ENCODE results near the gene TNNI3K.
"Not testable (repeated sequence)": the region's sequence is repeated elsewhere in the genome, so short reads cannot be mapped to it uniquely, and the experiment has no call there.

The TNNI3K gene, protein sequence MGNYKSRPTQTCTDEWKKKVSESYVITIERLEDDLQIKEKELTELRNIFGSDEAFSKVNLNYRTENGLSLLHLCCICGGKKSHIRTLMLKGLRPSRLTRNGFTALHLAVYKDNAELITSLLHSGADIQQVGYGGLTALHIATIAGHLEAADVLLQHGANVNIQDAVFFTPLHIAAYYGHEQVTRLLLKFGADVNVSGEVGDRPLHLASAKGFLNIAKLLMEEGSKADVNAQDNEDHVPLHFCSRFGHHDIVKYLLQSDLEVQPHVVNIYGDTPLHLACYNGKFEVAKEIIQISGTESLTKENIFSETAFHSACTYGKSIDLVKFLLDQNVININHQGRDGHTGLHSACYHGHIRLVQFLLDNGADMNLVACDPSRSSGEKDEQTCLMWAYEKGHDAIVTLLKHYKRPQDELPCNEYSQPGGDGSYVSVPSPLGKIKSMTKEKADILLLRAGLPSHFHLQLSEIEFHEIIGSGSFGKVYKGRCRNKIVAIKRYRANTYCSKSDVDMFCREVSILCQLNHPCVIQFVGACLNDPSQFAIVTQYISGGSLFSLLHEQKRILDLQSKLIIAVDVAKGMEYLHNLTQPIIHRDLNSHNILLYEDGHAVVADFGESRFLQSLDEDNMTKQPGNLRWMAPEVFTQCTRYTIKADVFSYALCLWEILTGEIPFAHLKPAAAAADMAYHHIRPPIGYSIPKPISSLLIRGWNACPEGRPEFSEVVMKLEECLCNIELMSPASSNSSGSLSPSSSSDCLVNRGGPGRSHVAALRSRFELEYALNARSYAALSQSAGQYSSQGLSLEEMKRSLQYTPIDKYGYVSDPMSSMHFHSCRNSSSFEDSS

DNA sequence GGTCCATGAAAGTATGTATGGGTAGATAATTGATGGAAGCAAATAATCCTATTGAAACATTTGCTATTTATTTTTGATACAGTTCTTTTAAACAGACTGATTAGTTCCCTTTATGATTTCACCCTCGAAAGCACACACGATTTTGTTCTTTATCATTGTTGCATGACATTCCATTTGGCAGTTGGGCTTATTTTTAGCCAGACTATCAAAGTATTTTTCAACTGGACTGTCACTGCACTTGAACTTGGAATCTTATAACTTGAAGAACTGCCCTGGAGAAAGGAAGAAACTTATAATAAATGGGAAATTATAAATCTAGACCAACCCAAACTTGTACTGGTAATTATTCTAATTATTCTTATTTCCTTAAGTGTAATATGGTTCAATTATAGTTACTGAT lies at the start of gene TNNI3K:
TSS of gene TNNI3K (plus strand) at position 235 of the 400 bp plus-strand sequence. CDS start at position 300, 65 bp downstream.
- in situ Hi-C loops (cut with HindIII; ENCODE audit: low sequenced_read_pairs): no loop called here

- in situ Hi-C loops (cut with HindIII; ENCODE audit: low sequenced_read_pairs): no loop called here
Observed at GRCh38 chr1:74193908-74194307, 41.3 kb upstream of the TNNI3K start.

DNA sequence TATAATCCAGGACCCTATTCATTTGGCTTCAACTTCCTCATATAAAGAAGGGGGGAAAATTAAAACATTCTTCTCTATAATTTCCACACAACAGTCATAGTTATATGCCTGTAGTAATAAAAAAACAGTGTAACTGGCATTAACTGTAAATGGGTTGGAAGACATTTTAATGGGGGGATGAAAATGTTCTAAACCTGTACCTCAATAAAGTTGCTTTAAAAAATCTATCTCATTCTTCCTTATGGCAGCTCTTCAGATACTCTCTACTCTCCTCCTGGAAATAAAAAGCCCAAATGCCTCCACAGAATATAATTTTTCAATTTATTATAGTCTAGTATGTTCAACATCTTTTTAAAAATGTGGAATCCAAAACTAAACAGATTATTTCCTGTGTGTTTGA lies 39.8 kb upstream of the TNNI3K start:
- in situ Hi-C loops (cut with HindIII; ENCODE audit: low sequenced_read_pairs): no loop called here

DNA sequence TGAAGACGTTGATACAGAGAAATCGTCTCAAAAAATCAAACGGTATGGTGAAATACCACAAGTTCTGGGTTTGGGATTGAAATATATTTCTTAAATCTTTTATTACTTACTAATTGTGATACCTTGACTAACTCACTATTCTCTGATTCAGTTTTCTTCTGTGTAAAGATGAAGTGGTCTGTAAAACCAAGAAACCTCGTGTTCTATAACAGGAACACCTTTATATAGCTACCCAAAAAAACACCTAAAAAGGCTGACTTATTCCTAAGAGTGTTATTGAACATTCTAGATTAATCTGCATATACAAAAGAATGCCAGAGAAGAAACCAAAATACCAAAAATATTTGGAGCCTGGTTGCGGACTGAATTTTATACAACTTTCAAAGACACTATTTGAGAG lies 37.9 kb upstream of the TNNI3K start:
- in situ Hi-C loops (cut with HindIII; ENCODE audit: low sequenced_read_pairs): no loop called here

GRCh38 chr1:74197657-74198552 lies 37.3 kb upstream of the TNNI3K start, which contains the start of the genes FPGT and LRRIQ3:
Gene FPGT, plus strand, starts transcription at chr1:74198242. Its CDS starts 37 bp downstream, at chr1:74198279.
Gene LRRIQ3, minus strand, starts transcription at chr1:74198176. Its CDS starts 14,492 bp downstream, at chr1:74183684.
- in situ Hi-C loops (cut with HindIII; ENCODE audit: low sequenced_read_pairs): no loop called here

- in situ Hi-C loops (cut with HindIII; ENCODE audit: low sequenced_read_pairs): no loop called here
Observed at GRCh38 chr1:74199504-74199903, 35.7 kb upstream of the TNNI3K start.

DNA sequence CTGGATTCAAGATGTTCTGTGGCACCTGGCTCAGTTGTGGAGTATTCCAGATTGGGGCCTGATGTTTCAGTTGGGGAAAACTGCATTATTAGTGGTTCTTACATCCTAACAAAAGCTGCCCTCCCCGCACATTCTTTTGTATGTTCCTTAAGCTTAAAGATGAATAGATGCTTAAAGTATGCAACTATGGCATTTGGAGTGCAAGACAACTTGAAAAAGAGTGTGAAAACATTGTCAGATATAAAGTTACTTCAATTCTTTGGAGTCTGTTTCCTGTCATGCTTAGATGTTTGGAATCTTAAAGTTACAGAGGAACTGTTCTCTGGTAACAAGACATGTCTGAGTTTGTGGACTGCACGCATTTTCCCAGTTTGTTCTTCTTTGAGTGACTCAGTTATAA lies 29.9 kb upstream of the TNNI3K start:
- in situ Hi-C loops (cut with HindIII; ENCODE audit: low sequenced_read_pairs): no loop called here

DNA sequence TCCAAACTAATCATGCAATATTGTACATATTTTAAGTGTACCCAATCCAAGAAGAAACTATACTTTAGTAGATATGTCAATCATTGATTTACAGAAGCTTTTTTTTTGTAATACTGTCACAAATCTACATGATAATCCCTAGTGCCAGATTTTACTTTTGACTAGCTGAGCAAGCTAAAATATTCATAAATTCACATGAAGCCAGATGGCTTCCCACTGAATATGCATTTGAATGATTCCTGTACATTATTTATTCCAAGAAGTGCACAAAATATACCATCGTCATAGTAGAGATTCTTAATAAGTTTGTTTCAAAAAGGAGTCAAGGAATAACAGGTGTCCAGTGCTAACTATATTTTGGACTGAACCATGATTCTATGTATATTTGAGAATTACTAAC lies 20.0 kb upstream of the TNNI3K start:
- in situ Hi-C loops (cut with HindIII; ENCODE audit: low sequenced_read_pairs): no loop called here

DNA sequence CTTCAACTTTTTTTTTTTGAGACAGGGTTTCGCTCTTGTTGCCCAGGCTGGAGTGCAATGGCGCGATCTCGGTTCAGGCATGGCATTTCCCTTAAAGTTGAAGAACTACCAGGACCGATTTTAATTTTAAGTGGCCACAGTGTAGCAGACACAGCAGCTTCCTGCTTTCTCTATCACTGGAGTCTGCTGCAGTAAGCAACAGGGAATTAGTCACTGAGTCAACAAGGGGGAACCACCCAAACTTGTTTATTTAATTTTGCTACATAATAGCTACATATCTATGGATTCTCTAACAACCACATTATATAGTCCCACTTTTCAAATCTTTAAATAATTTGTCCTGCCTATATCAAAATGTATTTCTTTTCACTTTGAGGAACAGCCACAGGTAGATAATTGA lies 12.5 kb upstream of the TNNI3K start:
- in situ Hi-C loops (cut with HindIII; ENCODE audit: low sequenced_read_pairs): no loop called here

- in situ Hi-C loops (cut with HindIII; ENCODE audit: low sequenced_read_pairs): no loop called here
Observed at GRCh38 chr1:74223453-74223852, 11.7 kb upstream of the TNNI3K start.

DNA sequence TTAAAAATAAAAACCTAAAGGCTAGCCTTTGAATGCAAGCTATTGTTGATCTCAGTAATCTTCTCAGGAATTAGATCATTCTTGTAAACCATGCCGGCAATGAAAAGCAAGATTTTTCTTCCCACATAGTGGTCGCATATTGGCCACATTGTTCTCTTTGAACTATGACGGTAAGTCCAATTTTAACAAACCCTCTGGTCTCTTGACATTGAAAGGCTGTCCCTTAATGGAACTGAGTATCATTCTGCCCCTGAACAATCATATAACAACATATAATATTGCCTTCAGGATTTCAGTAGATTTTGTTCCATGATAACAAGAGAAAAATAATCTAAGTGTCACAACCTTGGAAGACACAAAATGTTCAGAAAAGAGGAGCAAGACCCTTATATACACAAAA lies 1.3 kb downstream of the TNNI3K start:
- in situ Hi-C loops (cut with HindIII; ENCODE audit: low sequenced_read_pairs): no loop called here

DNA sequence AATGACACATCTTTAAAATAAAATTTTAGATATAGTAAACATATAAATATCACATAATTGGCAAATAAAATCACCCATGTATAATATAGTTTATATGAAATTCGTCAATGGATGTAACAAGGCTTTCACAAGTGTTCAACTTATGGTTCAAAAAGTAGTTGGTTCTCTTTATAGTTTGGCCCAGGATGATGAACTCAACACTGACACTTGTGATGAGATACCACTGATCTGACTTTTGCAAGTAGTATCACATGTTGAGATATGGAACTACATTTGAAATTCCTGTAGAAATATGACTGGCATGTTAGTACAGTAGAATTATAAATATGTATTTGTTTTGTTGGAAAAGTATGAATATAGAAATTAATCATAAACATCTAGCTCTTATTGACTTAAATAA lies 1.8 kb downstream of the TNNI3K start:
- in situ Hi-C loops (cut with HindIII; ENCODE audit: low sequenced_read_pairs): no loop called here

GRCh38 chr1:74237787-74238186 lies 2.6 kb downstream of the TNNI3K start:
- in situ Hi-C loops (cut with HindIII; ENCODE audit: low sequenced_read_pairs): no loop called here

GRCh38 chr1:74245168-74245772 lies 10.1 kb downstream of the TNNI3K start:
- in situ Hi-C loops (cut with HindIII; ENCODE audit: low sequenced_read_pairs): no loop called here

DNA sequence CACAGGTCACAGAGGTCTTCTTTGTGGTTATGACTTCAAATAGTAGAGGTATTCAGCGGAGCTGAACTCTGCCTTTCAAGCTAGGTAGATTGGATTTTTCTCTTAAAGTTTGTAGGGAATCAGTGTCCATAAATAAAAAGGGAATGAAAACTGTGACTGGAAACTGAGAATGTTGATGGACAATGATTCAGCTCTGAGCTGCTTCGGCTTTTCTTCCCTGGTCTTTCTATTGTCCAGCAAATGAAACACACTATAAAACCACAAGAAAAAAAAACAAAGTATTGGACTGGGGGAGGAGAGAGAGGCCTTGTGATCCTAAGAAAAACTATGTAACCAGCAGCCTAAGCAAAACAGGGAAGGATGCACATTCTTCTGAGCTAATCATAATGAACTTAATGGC lies 11.1 kb downstream of the TNNI3K start:
- in situ Hi-C loops (cut with HindIII; ENCODE audit: low sequenced_read_pairs): no loop called here

GRCh38 chr1:74247881-74248528 lies 12.8 kb downstream of the TNNI3K start:
- in situ Hi-C loops (cut with HindIII; ENCODE audit: low sequenced_read_pairs): no loop called here

- in situ Hi-C loops (cut with HindIII; ENCODE audit: low sequenced_read_pairs): not testable (repeated sequence)
Observed at GRCh38 chr1:74253243-74253824, 18.1 kb downstream of the TNNI3K start.

DNA sequence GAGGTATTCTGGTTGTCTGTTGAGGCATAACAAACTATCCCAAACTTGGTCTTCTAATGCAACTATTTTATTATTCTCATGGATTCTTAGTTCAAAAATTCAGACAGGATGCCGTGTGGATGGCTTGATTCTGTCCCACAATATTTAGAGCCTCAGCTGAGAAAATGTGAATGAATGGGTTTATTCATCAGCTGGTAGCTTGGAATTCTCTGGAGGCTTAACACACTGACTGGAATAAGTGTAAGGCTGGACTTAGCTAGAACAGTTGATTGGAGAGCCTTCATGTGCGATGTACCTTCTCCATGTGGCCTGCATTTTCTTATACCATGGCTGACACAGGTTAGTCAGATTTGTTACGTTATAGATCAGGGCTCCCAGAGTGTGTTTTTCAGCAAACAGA lies 30.8 kb downstream of the TNNI3K start:
- in situ Hi-C loops (cut with HindIII; ENCODE audit: low sequenced_read_pairs): no loop called here

DNA sequence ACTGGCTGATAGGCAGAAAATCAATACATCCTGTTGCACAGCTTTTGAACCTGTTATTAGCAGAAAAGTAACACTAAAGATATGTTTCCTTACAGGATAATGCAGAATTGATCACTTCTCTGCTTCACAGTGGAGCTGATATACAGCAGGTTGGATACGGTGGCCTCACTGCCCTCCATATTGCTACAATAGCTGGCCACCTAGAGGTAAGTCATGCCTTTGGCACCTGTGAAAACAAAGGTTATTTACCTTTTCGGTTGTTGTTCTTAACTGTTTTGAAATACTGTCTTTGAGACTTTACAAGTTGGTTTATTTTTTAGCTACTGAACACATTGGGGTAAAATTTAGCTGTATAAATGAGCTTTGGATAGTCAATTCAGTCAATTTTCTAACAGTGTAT lies 36.3 kb downstream of the TNNI3K start:
- in situ Hi-C loops (cut with HindIII; ENCODE audit: low sequenced_read_pairs): no loop called here

All from endothelial cell of hepatic sinusoid (primary cell).